ENCODE measurements around the gene DOCK11.
A peak's percentile ranks its signal among the peaks of the same experiment; 100 is the strongest.

- TF ChIP-seq, protein P1, sequence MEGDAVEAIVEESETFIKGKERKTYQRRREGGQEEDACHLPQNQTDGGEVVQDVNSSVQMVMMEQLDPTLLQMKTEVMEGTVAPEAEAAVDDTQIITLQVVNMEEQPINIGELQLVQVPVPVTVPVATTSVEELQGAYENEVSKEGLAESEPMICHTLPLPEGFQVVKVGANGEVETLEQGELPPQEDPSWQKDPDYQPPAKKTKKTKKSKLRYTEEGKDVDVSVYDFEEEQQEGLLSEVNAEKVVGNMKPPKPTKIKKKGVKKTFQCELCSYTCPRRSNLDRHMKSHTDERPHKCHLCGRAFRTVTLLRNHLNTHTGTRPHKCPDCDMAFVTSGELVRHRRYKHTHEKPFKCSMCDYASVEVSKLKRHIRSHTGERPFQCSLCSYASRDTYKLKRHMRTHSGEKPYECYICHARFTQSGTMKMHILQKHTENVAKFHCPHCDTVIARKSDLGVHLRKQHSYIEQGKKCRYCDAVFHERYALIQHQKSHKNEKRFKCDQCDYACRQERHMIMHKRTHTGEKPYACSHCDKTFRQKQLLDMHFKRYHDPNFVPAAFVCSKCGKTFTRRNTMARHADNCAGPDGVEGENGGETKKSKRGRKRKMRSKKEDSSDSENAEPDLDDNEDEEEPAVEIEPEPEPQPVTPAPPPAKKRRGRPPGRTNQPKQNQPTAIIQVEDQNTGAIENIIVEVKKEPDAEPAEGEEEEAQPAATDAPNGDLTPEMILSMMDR (tag by site-specific recombination; IDR thresholded peaks at IDR 0.05) = peak; percentile 20; the same call in 1 of the 2 replicates
- TF ChIP-seq, protein P2, sequence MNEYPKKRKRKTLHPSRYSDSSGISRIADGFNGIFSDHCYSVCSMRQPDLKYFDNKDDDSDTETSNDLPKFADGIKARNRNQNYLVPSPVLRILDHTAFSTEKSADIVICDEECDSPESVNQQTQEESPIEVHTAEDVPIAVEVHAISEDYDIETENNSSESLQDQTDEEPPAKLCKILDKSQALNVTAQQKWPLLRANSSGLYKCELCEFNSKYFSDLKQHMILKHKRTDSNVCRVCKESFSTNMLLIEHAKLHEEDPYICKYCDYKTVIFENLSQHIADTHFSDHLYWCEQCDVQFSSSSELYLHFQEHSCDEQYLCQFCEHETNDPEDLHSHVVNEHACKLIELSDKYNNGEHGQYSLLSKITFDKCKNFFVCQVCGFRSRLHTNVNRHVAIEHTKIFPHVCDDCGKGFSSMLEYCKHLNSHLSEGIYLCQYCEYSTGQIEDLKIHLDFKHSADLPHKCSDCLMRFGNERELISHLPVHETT (tag by site-specific recombination; IDR thresholded peaks at IDR 0.05) = no peak
- no peak for TF ChIP-seq REST (tag by site-specific recombination; IDR thresholded peaks at IDR 0.05)
- TF ChIP-seq EGR2 (tag by site-specific recombination; IDR thresholded peaks at IDR 0.05; ENCODE audit: low read depth) = peak; percentile 50; the same call in 1 of the 2 replicates
- TF ChIP-seq ZNF514 (tag by site-specific recombination; IDR thresholded peaks at IDR 0.05) = no peak
- no peak for TF ChIP-seq ZNF302 (tag by site-specific recombination; IDR thresholded peaks at IDR 0.05; ENCODE audit: low read depth)
- TF ChIP-seq ZNF239 (tag by site-specific recombination; IDR thresholded peaks at IDR 0.05) = no peak
- no peak for TF ChIP-seq ZNF174 (tag by site-specific recombination; IDR thresholded peaks at IDR 0.05)
- TF ChIP-seq ZBTB17 (tag by site-specific recombination; IDR thresholded peaks at IDR 0.05) = no peak
- TF ChIP-seq ZNF624 (tag by site-specific recombination; IDR thresholded peaks at IDR 0.05) = no peak
- TF ChIP-seq ZBTB20 (tag by site-specific recombination; IDR thresholded peaks at IDR 0.05) = peak; percentile 24; the same call in 1 of the 2 replicates
- no peak for TF ChIP-seq PRDM4 (tag by site-specific recombination; IDR thresholded peaks at IDR 0.05)
- no peak for TF ChIP-seq ZNF416 (tag by site-specific recombination; IDR thresholded peaks at IDR 0.05)
Measured at GRCh38 chrX:118726887-118727685, 231.5 kb downstream of the DOCK11 start, which contains the start of gene IL13RA1.

All from HEK293 (cell line).